ENCODE results near the gene ZFP36L1.

The ZFP36L1 gene

DNA sequence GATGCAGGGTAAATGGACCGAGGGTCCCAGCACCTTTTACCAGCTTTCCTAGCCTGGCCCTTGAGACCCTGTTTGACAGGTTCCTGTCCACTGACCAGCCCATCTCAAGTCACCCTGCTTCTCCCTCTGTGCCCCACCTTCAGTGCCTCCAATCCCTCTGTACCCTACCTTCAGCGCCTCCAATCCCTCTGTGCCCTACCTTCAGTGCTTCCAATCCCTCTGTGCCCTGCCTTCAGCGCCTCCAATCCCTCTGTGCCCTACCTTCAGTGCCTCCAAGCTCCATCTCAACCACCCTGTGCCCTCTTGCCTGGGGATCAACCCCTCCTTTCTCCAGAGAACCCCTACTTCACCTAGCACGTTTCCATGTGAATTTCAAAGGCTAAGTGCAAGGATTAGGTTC is 54.3 kb downstream of the ZFP36L1 start:
- no peak for DNase-seq
